Transverse colon (tissue), 4 donors: ENCODE results near the gene MAP4K1.

ENCODE experiments used
- CTCF ChIP-seq, 5 experiments: fragments of 200-600 bp in 3 of 5; fragments of 450-650 bp in 2 of 5; sonication (generic) in 3 of 5; IDR thresholded peaks; 1 replicate in 2 of 5; 2 replicates in 3 of 5; pipeline ENCODE4 v1.5.1; 2016 to 2017; ENCODE audit warnings: antibody characterized with exemption in 5 of 5, inconsistent platforms in 3 of 5, mild to moderate bottlenecking in 2 of 5, moderate library complexity in 1 of 5
- POLR2A ChIP-seq: fragments of 450-650 bp; IDR thresholded peaks from one replicate; pipeline ENCODE4 v1.6.1; 2016; ENCODE audit warnings: antibody characterized with exemption, mild to moderate bottlenecking, moderate library complexity
- POLR2AphosphoS5 ChIP-seq, 3 donors: sonication (generic); formaldehyde crosslinking; IDR thresholded peaks; one replicate each; pipeline ENCODE4 v1.6.1; 2016; ENCODE audit warnings: antibody characterized with exemption in 3 of 3

DNA sequence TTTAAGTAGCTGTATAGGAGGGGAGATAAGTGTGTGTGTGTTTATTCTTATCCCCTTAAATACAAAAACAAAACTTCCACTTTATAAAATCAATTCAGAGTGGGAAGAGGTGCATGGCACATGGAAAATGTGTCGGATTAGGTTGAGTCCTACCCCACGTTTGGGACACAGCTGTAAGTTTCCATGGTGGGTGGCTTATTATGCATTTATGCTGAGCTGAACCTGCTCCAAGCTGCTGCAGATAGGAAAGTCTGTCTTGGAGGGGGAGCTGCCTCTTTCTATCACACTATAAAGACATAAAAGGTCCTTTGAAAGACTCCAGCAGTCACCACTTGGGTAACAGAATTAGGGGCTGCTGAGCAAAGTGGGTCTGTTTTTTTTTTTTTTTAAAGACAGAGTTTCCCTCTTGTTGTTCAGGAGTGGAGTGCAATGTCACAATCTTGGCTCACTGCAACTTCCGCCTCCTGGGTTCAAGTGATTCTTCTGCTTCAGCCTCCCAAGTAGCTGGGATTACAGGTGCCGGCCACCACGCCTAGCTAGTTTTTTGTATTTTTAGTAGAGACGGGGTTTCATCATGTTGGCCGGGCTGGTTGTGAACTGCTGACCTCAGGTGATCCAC lies 44.9 kb upstream of the MAP4K1 start:
- TF ChIP-seq CTCF (IDR thresholded peaks at IDR 0.05) (no peak), POLR2A (no peak), POLR2AphosphoS5 (IDR thresholded peaks at IDR 0.05) (no peak)
